ENCODE results near the gene DNAJB6.

DNAJB6 gene

GRCh38 chr7:157433628-157434027 is 96.8 kb downstream of the DNAJB6 start:
- H3K4me3 ChIP-seq (ENCODE audit: low read depth, low read length) = peak overlapping the region; percentile 74
- TF ChIP-seq, protein P1, sequence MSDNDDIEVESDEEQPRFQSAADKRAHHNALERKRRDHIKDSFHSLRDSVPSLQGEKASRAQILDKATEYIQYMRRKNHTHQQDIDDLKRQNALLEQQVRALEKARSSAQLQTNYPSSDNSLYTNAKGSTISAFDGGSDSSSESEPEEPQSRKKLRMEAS (IDR thresholded peaks at IDR 0.05; ENCODE audit: low read depth, low read length) = peak; percentile 73; the same call in 1 of the 2 replicates
- TF ChIP-seq, protein P2, sequence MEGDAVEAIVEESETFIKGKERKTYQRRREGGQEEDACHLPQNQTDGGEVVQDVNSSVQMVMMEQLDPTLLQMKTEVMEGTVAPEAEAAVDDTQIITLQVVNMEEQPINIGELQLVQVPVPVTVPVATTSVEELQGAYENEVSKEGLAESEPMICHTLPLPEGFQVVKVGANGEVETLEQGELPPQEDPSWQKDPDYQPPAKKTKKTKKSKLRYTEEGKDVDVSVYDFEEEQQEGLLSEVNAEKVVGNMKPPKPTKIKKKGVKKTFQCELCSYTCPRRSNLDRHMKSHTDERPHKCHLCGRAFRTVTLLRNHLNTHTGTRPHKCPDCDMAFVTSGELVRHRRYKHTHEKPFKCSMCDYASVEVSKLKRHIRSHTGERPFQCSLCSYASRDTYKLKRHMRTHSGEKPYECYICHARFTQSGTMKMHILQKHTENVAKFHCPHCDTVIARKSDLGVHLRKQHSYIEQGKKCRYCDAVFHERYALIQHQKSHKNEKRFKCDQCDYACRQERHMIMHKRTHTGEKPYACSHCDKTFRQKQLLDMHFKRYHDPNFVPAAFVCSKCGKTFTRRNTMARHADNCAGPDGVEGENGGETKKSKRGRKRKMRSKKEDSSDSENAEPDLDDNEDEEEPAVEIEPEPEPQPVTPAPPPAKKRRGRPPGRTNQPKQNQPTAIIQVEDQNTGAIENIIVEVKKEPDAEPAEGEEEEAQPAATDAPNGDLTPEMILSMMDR (IDR thresholded peaks at IDR 0.05; ENCODE audit: low read depth, low read length) = no peak
- peak; percentile 73 for DNase-seq (ENCODE audit: low read depth)

GRCh38 chr7:157434231-157434630 is 97.4 kb downstream of the DNAJB6 start:
- TF ChIP-seq MYC (IDR thresholded peaks at IDR 0.05; ENCODE audit: low read depth, low read length) (peak; percentile 42; the same call in 1 of the 2 replicates), POLR2A (IDR thresholded peaks at IDR 0.05; ENCODE audit: extremely low read depth, insufficient read length) (peak; percentile 9)
- TF ChIP-seq, protein P1 (IDR thresholded peaks at IDR 0.05; ENCODE audit: low read depth, low read length) = peak; percentile 55
- TF ChIP-seq, protein P2 (IDR thresholded peaks at IDR 0.05; ENCODE audit: low read depth, low read length) = peak; percentile 20
- H3K4me3 ChIP-seq (ENCODE audit: low read depth, low read length) = peak overlapping the region; percentile 74
- DNase-seq (ENCODE audit: low read depth) = peak; percentile 79

GRCh38 chr7:157434701-157435100 is 97.9 kb downstream of the DNAJB6 start:
- DNase-seq (ENCODE audit: low read depth) = peak; percentile 89
- TF ChIP-seq MYC (IDR thresholded peaks at IDR 0.05; ENCODE audit: low read depth, low read length) (no peak), POLR2A (IDR thresholded peaks at IDR 0.05; ENCODE audit: extremely low read depth, insufficient read length) (peak; percentile 28)
- TF ChIP-seq, protein P2 (IDR thresholded peaks at IDR 0.05; ENCODE audit: low read depth, low read length) = no peak
- TF ChIP-seq, protein P1 (IDR thresholded peaks at IDR 0.05; ENCODE audit: low read depth, low read length) = 0 out of 2 replicates have a peak, but pooled peaks have one; percentile 54
- H3K4me3 ChIP-seq (ENCODE audit: low read depth, low read length) = peak overlapping the region; percentile 74

DNA sequence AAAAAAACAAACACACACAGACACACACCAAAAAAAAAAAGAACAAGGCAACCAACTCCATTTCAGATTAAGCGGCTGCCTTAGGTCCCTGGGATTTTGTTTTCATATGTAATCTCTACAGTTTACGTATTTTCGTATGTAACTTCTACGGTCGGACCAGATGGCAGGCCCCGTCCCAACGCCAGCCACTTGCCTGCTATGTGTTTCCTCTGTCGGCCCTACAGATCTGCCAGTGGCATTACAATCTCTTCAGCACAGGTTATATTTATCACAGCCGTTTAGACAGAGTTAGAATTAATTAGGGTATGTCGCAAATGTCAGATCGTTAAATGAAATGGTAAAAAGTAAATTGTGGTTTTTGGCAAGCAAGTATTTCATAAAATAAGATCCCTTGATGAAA is 99.3 kb downstream of the DNAJB6 start:
- peak overlapping the region; percentile 60 for H3K4me3 ChIP-seq (ENCODE audit: low read depth, low read length)
- TF ChIP-seq POLR2A (IDR thresholded peaks at IDR 0.05; ENCODE audit: extremely low read depth, insufficient read length) = peak; percentile 67
- TF ChIP-seq, protein P2 (IDR thresholded peaks at IDR 0.05; ENCODE audit: low read depth, low read length) = no peak
- DNase-seq (ENCODE audit: low read depth) = peak; percentile 97

DNA sequence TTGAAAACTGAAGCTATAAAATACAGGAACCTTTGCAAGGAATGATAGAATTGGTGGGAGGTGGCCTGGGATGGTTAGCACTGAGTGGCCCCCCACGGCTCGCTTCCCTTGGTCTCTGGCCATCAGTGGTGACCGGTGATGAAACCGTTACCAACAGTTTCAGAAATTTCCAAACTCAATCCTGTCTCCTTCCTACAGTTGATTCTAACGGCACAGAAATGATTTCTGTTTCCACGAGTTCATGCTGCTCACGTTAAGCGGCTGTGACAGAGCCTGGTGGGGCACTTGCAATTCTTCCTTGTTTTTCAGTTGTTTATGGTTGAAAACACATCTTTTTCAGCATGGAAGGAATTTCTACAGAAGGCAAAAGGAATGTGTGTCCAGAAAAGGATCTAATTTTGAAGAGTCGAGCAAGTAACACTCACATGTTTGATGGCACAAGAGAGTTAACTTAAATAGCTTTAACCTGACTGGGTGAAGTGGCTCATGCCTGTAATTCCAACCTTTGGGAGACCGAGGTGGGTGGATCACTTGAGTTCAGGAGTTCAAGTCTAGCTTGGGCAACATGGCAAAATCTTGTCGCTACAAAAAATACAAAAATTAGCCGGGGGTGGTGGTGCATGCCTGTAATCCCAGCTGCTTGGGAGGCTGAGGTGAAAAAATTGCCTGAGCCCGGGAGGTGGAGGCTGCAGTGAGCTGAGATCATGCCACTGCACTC is 100.1 kb downstream of the DNAJB6 start:
- peak overlapping the region; percentile 60 for H3K4me3 ChIP-seq (ENCODE audit: low read depth, low read length)
- TF ChIP-seq, protein P2 (IDR thresholded peaks at IDR 0.05; ENCODE audit: low read depth, low read length) = no peak
- TF ChIP-seq POLR2A (IDR thresholded peaks at IDR 0.05; ENCODE audit: extremely low read depth, insufficient read length) = peak; percentile 61
- TF ChIP-seq, protein P1 (IDR thresholded peaks at IDR 0.05; ENCODE audit: low read depth, low read length) = peak; percentile 85
- TF ChIP-seq MYC (IDR thresholded peaks at IDR 0.05; ENCODE audit: low read depth, low read length) = peak; percentile 94
- peak; percentile 97 for DNase-seq (ENCODE audit: low read depth)
